Activated T-cell treated with anti-CD3 and anti-CD28 coated beads for 48 hours (primary cell): ENCODE data around the gene BLID.

Source experiments
- DNase-seq: peaks from one replicate; pipeline ENCODE4 v3.0.0-alpha.2; 2020; ENCODE audit warnings: low read depth

BLID gene

DNA sequence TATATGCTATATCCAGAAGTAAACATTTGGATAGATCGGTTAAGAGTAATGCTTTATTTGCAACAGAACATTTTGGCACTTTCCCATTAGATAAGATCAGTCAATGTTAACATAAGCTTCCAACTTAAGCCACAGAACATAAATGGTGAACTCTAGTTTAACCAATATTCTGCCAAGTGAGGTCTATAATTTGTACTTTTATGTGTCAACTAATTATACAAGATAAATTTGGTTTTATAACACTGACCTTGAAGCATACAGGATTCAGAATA, 23.5 kb upstream of the BLID start:
- DNase-seq, result no peak

DNA sequence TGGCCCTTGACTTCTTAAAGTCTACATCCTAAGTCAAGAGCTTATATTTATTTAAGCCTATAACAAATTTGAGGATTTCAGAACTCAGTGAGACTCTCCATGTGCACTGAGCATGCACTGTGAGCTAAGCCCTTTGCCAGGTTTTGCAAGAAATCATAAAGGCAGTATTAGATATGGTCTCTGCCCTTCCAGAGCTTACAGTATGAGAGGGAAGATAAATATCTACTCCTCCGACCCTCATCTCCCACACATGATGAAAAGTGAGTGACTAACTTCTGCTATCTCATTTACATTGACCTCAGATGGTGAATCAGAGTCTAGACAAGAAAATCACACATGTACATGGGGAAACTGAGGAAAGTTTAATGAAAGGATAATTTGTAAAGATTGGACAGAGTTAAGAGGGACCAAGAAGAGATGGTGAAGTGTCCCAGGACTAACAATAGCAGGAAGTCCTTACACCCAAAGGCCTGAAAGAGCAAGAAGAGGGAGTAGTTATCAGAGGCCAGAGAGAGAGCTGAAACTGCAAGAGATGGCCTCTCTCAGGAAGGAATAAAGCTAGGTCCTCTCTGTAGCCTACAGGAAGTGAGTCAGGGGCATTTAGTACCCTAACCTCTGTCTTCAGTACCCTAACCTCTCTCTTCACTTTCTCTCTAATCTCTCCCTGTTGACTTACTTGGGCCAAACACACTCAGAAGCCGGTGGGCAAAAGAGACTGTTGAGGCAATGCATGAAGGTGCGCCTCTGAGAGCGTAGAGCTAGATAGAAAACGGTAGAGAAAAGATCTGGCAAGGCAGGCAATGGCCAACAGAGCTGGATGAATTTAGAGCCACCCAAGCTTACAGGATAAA, 23.0 kb upstream of the BLID start:
- DNase-seq, result no peak

DNA sequence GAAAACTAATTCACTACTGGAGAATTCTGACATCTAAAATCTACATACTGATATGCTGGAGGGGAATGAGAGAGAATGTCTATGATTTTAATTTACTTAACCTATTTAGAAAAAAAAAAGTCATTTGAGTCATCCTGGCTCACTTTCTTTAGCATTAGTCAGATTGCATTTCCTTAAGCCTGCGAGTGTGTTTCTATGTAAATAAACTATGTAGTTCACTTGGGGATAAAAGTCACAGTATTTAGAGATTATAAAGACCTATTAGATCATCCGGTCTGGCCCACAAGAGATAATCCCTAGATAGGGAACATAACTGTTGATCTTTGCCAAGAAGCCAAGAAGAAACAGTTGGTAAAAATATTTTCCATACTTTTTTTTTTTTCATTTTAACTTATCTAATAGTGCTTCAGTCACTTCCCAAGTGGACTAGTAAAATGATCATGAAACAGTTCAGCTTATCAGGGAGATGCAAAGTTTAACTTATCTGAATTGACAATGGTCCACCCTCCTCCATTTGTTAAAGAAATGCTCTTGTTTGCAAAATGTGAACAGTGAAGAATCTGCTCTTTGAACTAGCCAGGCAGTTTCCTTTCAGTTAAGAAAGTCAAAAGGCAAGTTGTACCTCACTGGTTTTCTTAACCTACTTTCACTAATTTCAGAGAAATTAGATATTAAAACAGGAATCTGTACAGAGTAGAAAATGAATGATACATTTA, 21.2 kb upstream of the BLID start:
- DNase-seq, result no peak

DNA sequence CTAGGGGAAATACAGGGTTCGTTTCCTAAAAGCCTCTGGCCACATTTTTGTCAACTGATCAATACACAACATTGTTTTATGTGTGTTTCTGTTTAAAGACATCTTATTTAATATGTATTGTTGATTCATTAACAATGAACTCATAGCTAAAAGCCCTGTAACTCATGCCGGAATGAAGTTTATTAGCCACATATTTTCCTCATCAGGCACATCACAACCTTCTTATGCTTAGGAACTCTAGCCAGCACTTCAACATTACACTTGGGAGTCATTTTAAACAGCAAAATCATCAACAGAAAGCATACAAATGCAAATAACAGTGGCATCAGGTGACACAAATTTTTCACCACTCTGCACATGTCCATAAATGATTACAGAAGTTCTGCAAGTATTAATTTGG, 15.1 kb upstream of the BLID start:
- no peak for DNase-seq

DNA sequence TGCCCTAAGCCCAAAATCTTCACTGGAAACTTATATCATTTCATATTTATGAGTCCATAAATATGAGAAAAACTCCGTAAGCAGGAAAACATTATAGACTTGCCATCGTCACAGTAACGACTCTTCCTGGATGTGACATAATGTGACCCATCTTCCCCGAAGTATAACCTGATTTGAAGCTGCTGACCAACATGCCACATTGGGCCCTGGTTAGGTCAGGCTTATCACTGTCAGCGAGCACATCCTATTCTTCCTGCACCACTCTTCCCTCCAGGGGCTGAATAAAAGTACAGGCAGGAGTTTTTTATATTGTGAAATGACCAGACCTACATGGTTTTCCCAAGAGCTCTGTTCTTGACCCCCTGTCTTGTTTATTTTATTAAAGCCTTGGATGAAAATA, 12.1 kb upstream of the BLID start:
- no peak for DNase-seq

DNA sequence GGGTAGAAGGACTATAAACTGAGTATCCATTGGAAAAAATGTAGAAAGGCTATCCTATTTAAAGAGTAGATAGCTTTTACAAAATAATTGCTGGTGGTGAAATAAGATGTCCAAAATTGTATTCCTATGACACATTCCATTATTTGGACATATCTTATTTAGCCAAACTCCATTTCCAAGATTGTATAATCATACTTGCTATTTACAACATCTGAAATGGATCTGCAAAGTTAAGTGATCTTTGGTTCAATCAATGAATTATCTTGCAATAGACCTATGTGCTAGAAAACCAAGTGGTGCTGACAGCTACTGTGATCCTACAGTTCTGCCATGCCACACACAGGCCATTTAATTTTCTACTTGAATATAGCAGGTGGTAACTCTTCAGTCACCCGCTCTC, 11.0 kb upstream of the BLID start:
- no peak for DNase-seq

DNA sequence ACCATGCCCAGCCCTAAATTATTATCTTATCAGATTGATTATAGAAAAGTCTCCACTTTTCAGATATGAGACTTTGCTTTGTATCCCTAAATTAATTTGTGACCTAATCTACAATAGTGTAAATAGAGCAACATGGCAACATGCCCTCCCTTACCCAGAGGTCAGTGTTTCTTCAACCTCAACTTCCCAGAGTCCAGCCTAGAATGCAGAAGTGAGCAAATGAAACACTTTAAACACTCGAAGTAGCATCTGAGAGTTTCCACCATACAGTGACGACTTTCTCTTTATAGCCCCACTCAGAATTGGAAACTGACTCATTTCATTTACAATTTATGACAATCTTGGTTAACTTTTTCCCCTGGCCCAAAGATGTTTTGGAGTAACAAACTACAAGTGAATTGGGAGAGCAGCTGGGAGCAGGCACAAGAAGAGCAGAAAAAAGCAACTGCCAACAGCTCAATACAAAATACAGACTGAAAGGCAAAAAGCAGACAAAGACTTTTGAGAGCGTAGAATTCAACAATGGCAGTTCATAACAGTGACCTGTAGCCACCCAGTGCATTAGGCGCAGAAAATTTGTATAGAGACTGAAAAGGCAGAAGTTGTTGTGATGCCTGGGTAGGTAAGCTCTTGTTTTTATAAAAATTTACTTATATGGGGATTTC, 10.1 kb upstream of the BLID start:
- DNase-seq, result no peak

DNA sequence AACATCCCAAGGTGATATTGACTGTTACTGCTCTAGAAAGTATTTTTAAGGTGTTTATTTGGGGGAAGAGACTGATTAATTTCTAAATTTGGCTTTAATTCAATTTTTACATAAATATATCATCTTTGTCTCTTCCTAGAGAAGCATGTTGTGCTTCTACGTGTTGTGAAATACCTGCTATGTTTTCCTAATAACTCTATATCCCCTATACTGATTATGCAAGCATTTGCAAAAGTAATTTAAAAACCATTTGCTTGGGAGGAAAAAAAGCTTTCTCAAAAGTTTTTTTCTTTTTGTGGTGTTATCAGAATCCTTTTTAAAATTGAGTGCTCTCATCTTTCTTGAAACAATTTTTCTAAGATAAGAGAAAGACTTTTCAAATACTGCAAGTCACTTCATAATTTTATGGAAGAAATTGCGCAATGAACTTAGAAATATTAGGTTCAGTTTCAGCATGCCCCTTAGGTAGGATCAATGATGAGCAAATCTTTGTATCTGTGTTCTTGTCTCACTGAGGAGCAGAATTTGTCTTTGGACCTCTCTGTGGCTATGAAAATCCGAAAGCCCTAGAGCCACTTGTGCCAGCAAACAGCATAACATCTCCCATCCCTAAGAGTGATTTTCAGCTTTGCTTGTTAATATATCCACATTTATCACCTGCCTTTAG, 7.4 kb upstream of the BLID start:
- DNase-seq, result no peak

DNA sequence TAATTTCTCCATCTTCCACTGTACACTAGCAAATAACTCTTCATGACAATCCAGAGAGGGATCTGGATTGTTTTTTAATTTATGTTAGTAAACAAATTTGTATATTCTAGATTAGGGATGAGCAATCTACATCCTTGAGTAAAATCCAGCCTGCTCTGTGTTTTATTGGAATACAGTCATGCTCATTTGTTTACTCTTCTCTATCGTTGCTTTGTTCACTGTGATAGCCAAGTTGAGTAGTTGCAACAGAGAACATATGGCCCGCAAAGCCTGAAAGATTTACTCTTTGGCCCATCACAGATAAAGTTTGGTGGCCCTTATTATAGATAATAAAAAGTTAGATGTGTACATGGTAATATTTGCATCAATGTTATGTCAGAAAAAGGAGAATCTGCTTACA, 6.2 kb upstream of the BLID start:
- DNase-seq, result no peak

DNA sequence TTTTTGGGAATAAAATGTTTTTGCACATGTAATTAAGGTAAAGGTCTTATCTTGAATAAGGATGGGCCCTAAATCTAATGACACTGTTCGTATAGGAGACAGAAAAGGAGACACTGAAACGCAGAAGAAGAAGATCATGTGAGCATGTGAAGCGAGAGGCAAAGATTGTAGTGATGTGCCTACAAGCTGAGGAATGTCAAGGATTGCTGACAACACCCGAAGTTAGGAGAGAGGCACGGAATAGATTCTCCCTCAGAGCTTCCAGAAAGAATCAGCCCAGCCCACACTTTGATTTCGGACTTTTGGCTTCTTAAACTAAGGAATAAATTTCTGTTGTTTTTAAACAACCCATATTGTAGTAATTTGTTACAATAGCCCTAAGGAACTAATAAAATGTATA, 4.1 kb upstream of the BLID start:
- DNase-seq, result no peak

DNA sequence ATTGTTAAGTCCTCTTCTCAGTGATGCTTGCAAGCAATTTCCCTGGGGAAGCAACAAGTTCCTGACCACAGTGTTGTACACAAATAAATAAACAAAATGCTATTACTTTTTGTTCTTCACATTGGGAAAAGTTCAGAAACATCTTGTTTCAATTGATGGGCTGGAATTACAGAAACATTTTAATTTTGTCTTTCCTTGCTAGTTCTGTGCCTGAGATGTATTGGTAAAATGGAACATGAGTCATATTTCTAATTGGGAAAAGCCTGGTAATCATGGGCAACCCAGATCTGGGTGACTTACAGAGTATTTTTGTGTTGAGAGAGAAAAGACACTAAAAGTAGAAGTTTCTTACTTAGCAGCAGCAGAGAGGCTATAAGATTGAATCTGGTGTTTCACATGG, 576 bp upstream of the BLID start:
- no peak for DNase-seq

DNA sequence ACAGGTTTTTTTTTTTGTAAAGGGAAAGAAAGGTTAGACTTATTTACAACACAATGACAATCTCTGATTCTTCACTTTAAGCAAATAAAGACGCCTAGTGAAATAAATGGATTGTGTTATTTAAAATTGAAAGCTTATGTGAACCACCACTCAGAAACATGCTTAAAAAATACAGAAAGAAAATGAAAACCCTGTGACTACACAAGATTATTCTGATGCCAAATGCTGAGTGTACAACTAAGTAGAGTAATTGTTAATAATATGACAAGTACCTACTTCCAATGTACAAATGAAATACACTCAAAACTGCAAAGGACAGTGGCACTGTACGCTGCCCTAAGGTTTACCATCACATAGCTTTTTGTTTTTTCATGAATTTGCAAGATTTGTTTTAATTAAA, 1.0 kb downstream of the BLID start:
- DNase-seq, result no peak

DNA sequence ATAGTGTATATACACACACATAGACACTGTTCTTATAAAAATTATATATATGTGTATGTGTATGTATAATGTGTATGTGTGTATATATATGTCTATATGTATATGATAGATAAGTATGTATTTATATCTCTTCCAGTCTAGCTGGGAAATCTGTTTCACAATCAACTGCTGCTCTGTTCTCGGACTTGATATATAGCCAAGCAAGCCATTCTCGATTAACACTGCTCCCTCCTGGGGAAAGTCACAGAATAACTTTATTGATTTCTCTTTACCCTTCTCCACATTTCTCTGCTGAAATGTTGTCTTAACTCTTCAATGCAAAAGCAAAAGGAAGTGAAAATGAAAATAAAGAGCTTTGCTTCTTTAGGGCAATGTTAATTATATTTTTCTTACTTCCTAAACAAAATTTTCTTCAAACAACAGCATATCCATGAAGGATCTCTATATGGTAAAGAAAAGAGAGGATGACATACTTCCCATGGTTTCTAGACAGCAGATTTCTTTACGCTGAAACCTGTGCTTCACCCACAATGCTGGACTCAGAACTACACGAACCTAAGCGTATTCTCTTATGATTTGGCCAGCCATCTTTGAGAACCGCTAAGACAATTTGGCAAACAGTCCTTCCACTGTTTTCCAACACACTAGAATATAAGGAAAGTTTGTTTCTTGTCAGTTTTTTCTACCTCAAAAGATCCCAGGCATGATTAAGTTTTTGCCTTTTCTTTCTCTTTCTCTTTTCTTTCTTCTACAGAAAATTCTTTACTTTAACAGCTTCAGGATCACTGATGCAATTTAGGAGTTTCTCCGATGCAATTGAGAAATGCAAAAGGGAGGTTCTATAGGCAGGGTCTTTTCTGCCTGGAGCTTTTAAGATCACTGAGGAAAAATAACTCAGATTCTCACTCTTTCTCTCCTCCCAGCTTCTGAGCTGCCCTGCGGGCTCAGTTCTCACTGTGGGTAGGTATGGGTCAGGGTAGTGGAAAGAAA, 1.9 kb downstream of the BLID start:
- DNase-seq, result no peak

DNA sequence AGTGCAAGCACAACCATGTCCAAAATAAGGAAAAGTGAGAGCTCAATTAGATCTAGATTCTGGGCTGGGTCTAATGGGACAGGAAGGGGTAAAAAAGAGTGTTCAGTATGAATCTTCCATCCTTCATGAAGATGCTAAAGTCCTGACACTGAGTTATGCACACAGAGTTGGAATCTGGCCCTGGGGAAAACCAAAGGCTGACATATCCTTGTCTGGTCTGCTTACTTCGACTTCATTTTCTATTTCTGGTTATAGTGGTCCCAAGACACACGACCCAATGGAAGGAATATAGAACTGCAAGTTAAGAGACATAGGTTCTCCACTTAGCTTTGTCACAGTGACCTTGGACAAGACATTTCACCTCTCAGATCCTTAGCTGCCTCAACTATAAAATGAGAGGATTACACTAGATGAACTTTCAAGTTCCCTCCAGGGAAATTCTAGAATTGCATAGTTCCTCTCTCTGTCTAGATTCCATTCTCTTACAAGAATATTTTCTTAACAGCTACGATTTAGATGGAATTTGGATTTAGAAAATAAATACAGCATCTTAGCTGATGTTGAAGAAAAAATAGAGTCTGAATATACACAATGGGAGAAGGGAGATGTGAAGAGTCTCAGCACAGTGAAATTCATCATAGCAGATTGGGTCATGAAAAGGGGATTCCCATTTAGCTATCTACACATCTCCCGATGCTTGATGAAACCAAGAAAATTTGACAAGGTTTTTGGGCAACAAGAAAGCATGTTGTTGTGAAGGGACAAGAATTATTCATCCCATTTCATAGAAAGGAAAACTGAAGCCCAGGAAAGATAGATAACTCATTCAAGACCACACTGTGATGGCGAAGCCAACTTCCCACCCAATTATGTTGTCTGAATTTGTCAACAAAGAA, 3.3 kb downstream of the BLID start:
- no peak for DNase-seq

DNA sequence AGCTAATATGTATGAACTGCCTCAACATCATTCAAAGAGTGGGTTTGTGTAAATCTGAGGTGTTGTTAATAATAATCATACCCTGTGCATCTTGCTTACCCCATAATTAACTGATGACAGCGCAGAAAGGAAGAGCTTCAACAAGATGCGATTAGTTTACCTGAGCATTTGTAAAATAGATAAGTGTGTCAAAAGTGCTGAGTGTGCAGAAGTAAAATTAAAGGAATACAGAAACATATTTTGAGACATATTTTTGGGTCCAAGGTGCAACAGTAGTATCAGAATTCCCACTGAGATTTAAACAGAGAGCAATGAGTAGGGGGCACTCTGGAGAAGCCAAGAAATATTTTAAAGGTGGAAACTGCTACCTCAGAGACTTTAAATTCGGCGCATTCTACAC, 6.1 kb downstream of the BLID start:
- no peak for DNase-seq

DNA sequence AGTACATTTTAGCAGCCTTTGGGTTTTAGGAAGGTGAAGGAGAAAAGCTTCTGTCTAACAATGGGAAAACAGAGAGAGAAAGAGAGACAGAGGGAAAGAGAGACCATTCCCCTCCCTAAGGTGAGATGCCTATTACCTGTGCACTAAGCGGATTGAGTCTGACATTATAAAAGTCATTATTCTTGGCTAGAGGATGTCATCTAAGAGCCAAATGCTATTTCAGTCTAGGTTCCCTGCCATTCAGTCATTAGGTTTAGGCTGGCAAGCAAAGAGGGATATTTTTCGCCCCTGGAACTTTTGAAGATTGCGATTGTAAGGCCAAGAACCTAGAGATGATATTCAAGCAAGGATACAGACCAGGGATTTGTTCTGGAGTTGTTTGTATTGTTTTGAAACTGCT, 7.2 kb downstream of the BLID start:
- no peak for DNase-seq

DNA sequence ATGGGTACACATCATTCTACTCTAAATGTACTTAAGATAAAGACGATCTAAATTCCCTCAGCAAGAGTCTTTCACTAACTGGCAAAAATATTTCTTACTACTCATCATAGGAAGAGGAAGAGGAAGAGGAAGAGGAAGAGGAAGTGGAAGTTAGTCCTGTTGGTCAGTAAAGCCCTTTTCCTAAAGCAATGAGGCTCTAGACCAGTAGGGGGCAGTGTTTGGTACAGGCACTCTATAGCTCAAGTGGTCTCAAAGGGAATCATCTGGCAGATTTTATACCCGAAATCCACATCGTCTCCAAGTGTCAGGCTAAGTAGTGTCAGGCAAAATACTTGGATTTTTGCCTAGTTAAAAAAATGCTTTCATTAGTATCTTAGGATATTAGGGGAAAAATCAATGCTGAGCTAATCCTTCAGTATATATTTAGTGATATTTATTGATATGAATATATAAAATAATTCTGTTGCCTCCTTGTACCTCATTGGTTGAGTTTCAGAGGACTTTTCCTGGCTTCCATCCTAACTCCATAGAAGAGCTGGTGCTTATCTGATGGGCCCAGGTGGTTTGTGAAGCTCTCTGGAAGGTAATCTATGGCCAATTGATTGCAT, 7.7 kb downstream of the BLID start:
- no peak for DNase-seq

DNA sequence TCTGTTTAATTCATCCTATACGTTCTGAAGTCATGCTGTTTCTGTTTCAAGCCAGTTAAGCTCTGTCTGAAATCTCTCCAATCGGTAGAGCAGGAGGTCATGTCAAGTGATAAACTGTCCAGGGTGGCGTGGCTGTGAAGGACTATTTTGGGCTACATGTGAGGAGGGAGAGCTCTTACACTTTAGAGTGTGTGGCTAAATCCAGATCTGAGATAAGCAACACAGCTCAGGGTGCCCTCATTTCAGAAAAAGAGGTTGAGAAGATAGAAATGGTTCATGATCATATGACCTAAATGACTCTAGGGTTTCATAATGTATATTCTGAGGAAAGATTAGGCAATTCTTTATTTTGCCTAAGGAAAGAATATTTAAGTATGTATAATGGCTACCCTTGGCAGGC, 8.4 kb downstream of the BLID start:
- no peak for DNase-seq

DNA sequence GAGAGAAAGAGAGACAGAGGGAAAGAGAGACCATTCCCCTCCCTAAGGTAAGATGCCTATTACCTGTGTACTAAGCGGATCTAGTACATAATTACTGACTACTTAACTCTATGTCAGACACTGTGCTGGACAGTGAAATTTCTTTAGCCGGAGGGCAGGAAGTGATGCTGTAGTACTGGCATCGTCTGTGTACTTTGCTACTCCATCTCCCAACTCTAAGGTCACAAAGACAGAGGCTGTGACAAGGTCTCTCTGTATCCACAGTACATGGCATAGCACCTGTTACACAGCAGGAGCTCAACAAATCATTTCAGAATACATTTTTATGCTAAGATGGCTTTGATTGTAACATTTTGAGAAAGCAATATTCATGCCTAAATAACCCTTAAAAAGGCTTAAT, 9.0 kb downstream of the BLID start:
- DNase-seq, result no peak

DNA sequence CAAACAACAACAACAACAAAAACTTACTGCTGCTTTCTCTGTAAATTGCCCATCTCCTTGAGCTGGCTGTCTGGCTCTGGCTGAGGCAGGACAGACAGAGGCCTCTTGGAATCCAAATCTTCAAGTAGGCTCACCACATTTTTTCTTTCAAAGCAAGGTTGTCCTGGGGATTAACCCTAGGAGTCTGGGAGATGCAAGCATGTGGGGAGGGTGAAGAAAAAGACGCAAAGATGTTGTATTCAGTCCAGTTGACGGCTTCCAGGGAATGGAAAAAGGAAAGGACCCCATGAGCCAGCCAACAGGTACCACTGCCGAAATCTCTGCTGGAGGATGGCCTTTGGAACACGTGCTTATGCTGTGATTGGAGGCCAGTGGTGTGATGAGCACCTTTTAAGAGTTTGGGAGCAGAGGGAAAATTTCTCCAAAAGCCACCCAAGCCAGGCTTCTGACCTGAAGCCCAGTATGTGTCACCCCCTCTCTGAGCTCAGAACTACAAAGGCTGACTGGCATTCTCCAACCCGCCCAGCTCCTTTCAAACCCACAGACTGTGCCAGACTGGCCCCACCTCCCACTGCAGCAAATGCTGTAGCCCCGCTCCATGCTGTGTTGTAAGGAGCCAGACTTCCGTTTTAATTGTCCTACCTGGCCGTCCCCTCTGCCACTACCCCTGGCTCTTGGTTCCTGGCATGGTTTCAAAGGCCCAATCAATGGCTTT, 10.8 kb downstream of the BLID start:
- no peak for DNase-seq
